Stimulated activated CD4-positive, alpha-beta T cell treated with anti-CD3 and anti-CD28 coated beads, TNF-alpha, amount 100 ng/mL, for 4 hours (primary cell): ENCODE measurements around the gene DOCK9.

Experiments
- DNase-seq, 3 experiments: peaks; one replicate each; pipeline ENCODE4 v3.0.0-alpha.2; 2020; ENCODE audit warnings: low read depth in 3 of 3

The DOCK9 gene

DNA sequence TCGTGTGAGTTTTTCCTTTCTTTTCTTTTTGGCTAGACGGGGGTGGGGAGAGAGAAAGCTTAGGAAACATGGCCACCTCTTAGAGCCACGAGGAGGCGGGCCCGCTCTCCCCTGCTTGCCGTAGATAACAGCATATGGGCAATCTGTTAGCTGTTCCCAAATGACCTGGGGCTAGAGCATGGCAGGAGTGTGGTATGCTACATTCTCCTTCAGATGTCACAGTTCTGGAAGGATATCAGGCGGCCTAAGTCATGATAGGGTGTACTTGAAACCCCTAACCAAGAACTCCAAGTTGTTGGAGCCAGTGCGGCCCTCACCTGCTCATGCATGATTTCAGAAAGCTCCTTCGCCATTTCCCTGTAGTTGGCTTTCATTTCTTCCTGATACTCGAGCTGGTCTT lies 181.1 kb downstream of the DOCK9 start:
- DNase-seq: no peak

- no peak for DNase-seq
Observed at GRCh38 chr13:98796191-98796590, 181.7 kb downstream of the DOCK9 start.

- no peak for DNase-seq
Observed at GRCh38 chr13:98795220-98795619, 182.6 kb downstream of the DOCK9 start.

DNA sequence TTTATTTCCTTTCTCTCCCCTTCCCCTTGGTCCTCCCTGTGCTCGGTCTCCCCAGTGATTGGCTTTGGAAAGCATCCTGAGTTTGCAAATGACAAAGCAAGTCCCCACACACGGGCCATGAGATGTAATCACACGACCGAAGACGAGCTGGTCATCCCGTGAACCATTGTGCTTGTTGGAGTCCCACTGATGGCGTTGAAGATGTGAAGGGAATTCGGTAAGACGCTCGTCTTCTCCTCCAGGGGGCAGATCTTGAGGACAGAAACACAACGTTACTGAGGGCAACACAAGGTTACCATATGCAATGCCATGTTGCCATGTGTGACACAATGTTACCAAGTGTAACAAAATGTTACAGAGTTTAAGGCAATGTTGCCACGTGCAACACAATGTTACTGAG lies 183.4 kb downstream of the DOCK9 start:
- no peak for DNase-seq

DNA sequence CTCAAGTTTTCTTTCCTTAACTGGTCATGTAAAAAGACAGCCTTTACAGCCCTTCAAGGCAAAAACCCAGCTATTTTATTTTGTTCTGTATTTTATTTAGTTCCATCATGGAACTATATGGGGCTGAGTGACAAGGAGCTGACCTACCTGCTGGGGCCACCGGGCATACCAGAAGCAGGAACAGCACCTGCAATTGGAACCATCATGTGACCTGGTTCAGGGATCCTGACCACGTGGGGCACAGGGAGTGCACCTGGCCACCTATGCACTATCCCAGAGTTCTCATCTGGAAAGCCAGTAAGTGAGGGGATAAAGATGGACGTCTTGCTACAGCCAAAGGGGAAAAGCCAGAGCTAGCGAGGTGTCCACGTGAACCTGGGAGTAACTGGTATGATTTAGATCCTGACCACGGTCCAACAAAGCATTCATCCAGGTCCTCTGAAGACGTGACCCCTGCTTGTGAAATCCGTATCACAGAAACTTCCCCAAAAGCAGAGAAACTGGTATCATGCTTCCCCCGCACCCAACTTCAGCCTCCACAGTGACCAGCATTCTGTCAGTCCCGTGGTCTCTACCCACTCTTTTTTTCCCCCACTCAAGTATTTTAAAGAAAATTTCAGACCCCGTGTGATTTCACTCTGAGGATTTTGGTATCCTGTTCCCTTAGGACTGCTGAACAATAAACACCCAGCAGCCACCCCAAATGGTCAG lies 184.9 kb downstream of the DOCK9 start:
- DNase-seq: no peak

DNA sequence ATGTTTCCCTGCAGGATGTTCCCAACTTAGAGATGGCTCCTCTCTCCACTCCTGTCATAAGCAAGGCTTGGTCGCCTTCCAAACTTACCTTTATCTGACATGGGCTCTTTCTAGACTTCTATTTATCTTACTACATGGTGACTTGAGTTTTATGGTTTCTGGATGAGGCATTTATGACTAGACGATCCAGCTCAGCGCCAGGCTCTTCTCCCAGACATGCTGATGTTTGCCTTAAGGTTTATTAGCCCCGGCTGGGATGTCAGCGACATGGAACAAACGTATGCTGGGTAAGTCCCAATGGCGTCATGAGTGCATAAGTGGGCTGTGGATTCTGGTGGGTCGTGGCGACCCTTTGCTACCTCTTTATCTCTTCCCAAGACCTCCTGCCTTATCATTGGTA lies 185.5 kb downstream of the DOCK9 start:
- DNase-seq: no peak

DNA sequence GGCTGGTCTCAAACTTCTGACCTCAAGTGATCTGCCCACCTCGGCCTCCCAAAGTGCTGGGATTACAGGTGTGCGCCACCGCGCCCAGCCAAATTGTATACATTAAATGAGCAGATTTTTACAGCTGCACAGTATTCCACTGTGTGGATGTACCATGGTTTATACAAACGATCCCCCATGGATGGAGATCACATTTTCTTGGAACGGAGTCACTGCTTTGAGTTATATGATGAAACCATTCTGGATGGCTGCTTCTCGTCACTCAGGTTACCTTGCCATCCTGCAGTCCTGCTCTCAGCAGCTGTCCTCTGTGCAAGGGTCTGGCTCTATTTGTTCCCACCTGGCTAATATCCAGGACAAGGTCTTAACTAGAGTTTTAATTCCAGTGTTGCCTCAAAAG lies 186.3 kb downstream of the DOCK9 start:
- no peak for DNase-seq

GRCh38 chr13:98787996-98788395 lies 189.9 kb downstream of the DOCK9 start:
- no peak for DNase-seq

- no peak for DNase-seq
Observed at GRCh38 chr13:98787173-98787572, 190.7 kb downstream of the DOCK9 start.

GRCh38 chr13:98786023-98786422 lies 191.8 kb downstream of the DOCK9 start:
- DNase-seq: no peak

- DNase-seq: no peak
Observed at GRCh38 chr13:98785405-98785804, 192.5 kb downstream of the DOCK9 start.

- DNase-seq: no peak
Observed at GRCh38 chr13:98784666-98785065, 193.2 kb downstream of the DOCK9 start.

DNA sequence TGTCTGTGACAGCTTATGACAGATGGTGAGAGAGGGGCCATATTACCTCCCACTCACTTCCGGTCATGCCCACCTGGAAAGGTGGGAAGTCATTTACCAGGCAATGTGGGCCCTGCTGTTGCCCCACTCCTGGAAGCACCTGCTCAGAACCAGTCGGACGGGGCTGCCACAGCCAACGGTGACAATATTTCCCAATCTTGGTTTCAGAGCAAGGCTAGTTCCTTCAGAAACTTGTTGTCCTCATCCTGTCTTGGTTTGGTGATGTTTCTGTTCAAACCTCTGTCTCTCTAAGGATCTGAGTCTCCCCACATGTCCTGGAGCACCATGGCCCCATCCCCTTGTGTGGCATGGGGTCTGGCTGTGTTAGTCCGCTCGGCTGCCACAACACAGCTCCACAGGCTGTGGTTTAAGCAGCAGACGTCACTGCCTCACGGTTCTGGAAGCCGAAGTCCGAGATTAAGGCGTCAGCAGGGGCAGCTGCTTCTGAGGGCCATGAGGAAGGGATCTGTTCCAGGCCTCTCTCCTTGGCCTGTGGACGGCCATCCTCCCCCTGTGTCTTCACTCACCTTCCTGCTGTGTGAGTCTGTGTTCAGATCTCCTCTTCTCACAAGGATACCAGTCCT lies 193.9 kb downstream of the DOCK9 start:
- DNase-seq: no peak

- DNase-seq: no peak
Observed at GRCh38 chr13:98782654-98783053, 195.2 kb downstream of the DOCK9 start.

GRCh38 chr13:98781905-98782304 lies 196.0 kb downstream of the DOCK9 start:
- DNase-seq: no peak

DNA sequence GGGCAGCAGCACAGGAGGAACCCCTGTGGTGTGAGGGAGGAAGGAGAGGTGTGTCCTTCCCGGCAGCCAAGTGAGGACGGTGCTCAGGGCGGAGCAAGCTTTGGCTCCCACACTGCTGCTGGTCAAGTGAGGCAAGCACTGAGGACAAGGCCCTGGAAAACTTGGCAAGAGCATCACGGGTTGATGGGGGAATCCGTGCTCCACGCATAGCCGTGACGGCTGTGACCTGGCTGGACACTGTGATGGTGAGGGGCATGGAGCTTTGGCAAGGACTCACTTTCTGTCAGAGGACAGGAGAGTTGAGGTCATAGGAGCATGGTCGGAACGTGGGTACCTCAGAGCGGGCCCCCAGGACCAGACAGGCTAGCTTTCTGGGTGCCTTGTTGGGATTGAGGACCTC lies 196.4 kb downstream of the DOCK9 start:
- no peak for DNase-seq

- DNase-seq: no peak
Observed at GRCh38 chr13:98781045-98781444, 196.8 kb downstream of the DOCK9 start.

GRCh38 chr13:98780451-98780850 lies 197.4 kb downstream of the DOCK9 start:
- DNase-seq: no peak

DNA sequence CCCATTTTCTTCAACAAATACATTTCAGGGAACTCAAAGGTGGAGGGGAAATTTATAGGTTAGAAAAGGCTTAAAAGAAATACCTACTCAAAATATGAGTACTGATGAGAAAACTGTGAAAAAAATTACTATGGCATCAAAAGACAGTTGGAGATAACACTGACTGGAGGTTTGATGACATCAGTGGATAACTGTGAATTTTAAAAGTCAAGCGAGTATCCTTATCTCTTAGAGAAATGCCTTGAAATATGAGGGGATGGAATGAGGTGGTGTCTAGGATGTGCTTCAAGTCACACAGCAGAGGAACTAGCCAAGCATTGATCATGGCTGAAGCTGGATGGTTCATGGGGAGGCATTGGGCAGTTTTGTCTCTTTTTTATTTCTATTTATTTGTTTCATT lies 198.2 kb downstream of the DOCK9 start:
- no peak for DNase-seq

GRCh38 chr13:98778749-98779148 lies 199.1 kb downstream of the DOCK9 start:
- DNase-seq: no peak

- DNase-seq: no peak
Observed at GRCh38 chr13:98776644-98777043, 201.2 kb downstream of the DOCK9 start.

GRCh38 chr13:98775844-98776598 lies 201.8 kb downstream of the DOCK9 start:
- DNase-seq: no peak

DNA sequence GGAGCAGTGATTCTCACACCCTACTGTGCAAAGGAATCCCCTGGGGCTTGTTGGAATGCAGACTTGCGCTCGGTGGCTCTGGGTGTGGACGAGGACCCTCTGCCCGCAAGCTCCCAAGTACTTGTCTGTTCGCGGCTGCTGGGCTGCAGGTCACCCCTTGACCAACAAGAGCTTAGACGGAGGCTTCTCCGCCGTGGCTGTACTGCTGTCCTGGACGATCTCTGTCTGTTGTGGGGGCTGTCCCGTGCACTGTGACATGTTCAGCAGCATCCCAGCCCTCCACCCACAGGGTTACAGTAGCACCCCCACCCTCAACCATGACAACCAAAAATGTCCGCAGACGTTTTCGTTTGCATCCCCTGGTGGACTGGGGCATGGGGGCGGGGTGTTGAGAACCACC lies 202.5 kb downstream of the DOCK9 start:
- DNase-seq: no peak
